Breast epithelium (tissue), 4 donors: ENCODE data around the gene TMC8. TPM values are rescaled to one million over a fixed set of nuclear protein-coding genes. Genes with fewer than 3 reads are reported as not detected.
"Not testable (repeated sequence)": the region's sequence is repeated elsewhere in the genome, so short reads cannot be mapped to it uniquely, and the experiment has no call there.

Source experiments
- DNase-seq, 2 donors: peaks; one replicate each; pipeline ENCODE4 v3.0.0-alpha.2; 2019; ENCODE audit warnings: low spot score in 2 of 2
- H3K27ac ChIP-seq, 2 donors: fragments of 200-600 bp; sonication (generic) in 1 of 2; one replicate each; pipeline ENCODE4 v1.5.1; 2016 to 2019; ENCODE audit warnings: mild to moderate bottlenecking in 1 of 2
- H3K27me3 ChIP-seq, 2 donors: fragments of 200-600 bp; sonication (generic) in 1 of 2; one replicate each; pipeline versions ENCODE4 v1.5.1 to v1.6.0; 2017 to 2019; ENCODE audit warnings: control low read depth in 1 of 2, mild to moderate bottlenecking in 1 of 2
- H3K36me3 ChIP-seq: fragments of 200-600 bp; one replicate; pipeline ENCODE4 v1.5.1; 2019
- H3K4me1 ChIP-seq, 2 donors: fragments of 200-600 bp; sonication (generic); one replicate each; pipeline ENCODE4 v1.5.1; 2016 to 2019; ENCODE audit warnings: control low read depth in 1 of 2
- H3K4me3 ChIP-seq, 3 donors: fragments of 200-600 bp; sonication (generic); 1 replicate in 2 of 3; 2 replicates in 1 of 3; pipeline ENCODE4 v1.5.1; 2016 to 2019; ENCODE audit warnings: mild to moderate bottlenecking in 3 of 3, moderate library complexity in 2 of 3
- H3K9me3 ChIP-seq, 2 donors: fragments of 200-600 bp; sonication (generic) in 1 of 2; one replicate each; pipeline ENCODE4 v1.5.1; 2016 to 2019; ENCODE audit warnings: control low read depth in 1 of 2
- CTCF ChIP-seq, 3 donors: fragments of 450-650 bp; IDR thresholded peaks; one replicate each; pipeline ENCODE4 v1.5.1; 2016 to 2017; ENCODE audit warnings: antibody characterized with exemption in 3 of 3, mild to moderate bottlenecking in 3 of 3, moderate library complexity in 3 of 3
- POLR2A ChIP-seq: fragments of 450-650 bp; IDR thresholded peaks from one replicate; pipeline ENCODE4 v1.6.1; 2016; ENCODE audit warnings: antibody characterized with exemption, mild to moderate bottlenecking, moderate library complexity
- POLR2AphosphoS5 ChIP-seq, 3 donors: sonication (generic); formaldehyde crosslinking; IDR thresholded peaks; one replicate each; pipeline ENCODE4 v1.6.1; 2017; ENCODE audit warnings: antibody characterized with exemption in 3 of 3
- intact Hi-C: fragments of 100-400 bp; cut with DNase I; formaldehyde crosslinking; loops from one replicate; pipeline ENCODE4 v1.15.1; 2023; ENCODE audit warnings: low total_unique reads
- total RNA-seq, 3 donors: library from RNA; depleted of rRNA; stranded (reverse); fragments of >200 nt; gene quantifications; one replicate each; pipeline ENCODE4 v1.1.0, GENCODE V29; 2016

The TMC8 gene
- total RNA-seq, 3 donors from 2014 or later, result 4.2 to 9.9 (median 8.8) TPM

GRCh38 chr17:78168242-78168902 is 37.8 kb downstream of the TMC8 start, which contains the start of gene SYNGR2:
SYNGR2 (plus strand) TSS chr17:78168581; CDS start chr17:78168617, 36 bp downstream.
- Histone ChIP-seq H3K36me3 (no peaks in the 10 kb centered on the region), H3K4me1 (peaks cover 0 to 4% of the 10 kb centered on the region in 2 donors), H3K4me3 (peak within 1 kb of the TSS; percentile 67 to 83 (median 82)), H3K9me3 (no peaks in the 10 kb centered on the region), H3K27me3 (no peaks in the 10 kb centered on the region), H3K27ac (peak within 1 kb of the TSS; percentile 90 to 92)
- TF ChIP-seq POLR2AphosphoS5 (IDR thresholded peaks at IDR 0.05) (peak in 2 of 3 donors; percentile 54 to 86), CTCF (IDR thresholded peaks at IDR 0.05) (no peak)
- DNase-seq, result peak; percentile 77 to 84
- intact Hi-C loops, result no loop called here

GRCh38 chr17:78168903-78169793 is 38.6 kb downstream of the TMC8 start:
- Histone ChIP-seq H3K4me1 (peaks cover 0 to 11% of the 10 kb centered on the region in 2 donors), H3K27ac (peak overlapping the region; percentile 90 to 92), H3K36me3 (no peaks in the 10 kb centered on the region), H3K4me3 (peak overlapping the region; percentile 67 to 83 (median 82)), H3K9me3 (no peaks in the 10 kb centered on the region), H3K27me3 (no peaks in the 10 kb centered on the region)
- no peak for TF ChIP-seq POLR2AphosphoS5 (IDR thresholded peaks at IDR 0.05)
- no peak for TF ChIP-seq CTCF (IDR thresholded peaks at IDR 0.05)
- no peak for TF ChIP-seq POLR2A
- intact Hi-C loops, result no loop called here
- peak in 1 of 2 donors; percentile 82 for DNase-seq

- Histone ChIP-seq H3K4me1 (peaks cover 5 to 21% of the 10 kb centered on the region in 2 donors), H3K27me3 (no peaks in the 10 kb centered on the region), H3K27ac (no peak overlapping the region), H3K4me3 (no peak overlapping the region), H3K36me3 (no peaks in the 10 kb centered on the region), H3K9me3 (no peaks in the 10 kb centered on the region)
- no peak for TF ChIP-seq CTCF (IDR thresholded peaks at IDR 0.05)
- TF ChIP-seq POLR2A, result no peak
- TF ChIP-seq POLR2AphosphoS5 (IDR thresholded peaks at IDR 0.05), result no peak
- intact Hi-C loops, result loop anchor here (10.0 kb wide), 1 partner anchor 56 kb away; no protein-coding TSS in a partner anchor
- DNase-seq, result no peak
These were observed 40.4 kb downstream of the TMC8 start for GRCh38 chr17:78170692-78171590.

- not testable (repeated sequence) for H3K9me3 ChIP-seq, H3K4me3 ChIP-seq, DNase-seq, H3K27me3 ChIP-seq, H3K36me3 ChIP-seq
- Histone ChIP-seq H3K27ac (peak overlapping the region; percentile 88 to 91), H3K4me1 (peaks cover 5 to 21% of the 10 kb centered on the region in 2 donors)
- intact Hi-C loops, result loop anchor here (10.0 kb wide), 1 partner anchor 57 kb away; no protein-coding TSS in a partner anchor
These were observed 41.1 kb downstream of the TMC8 start for GRCh38 chr17:78171591-78172248.
